HG03280 (cell line): Measurements from ENCODE around the gene TRIM77.
"Not testable (repeated sequence)": the region's sequence is repeated elsewhere in the genome, so short reads cannot be mapped to it uniquely, and the experiment has no call there.

ENCODE experiments used
- ATAC-seq: cut with Tn5 transposase; IDR thresholded peaks from one replicate; pipeline ENCODE4 v1.9.1; 2021; ENCODE audit warnings: mild to moderate bottlenecking, moderate library complexity; ENCODE audit not compliant: unreplicated experiment

Gene TRIM77

DNA sequence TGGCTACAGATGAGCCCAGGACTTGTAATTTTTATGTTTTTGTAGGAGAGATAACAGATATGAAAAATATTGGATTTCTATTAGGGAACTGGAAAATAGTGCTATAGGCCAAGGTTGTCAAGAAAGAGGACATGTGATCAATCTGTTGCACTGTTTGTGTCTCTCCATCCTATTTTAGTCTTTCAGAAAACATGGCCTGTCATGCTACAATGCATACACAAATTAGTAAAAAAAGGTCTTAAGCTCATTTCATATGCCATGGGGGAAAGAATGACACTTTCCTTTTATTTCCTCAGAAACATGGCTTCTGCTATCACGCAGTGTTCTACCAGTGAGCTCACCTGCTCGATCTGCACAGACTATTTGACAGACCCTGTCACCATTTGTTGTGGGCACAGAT, at the start of gene TRIM77:
Gene TRIM77, plus strand, starts transcription at position 301 of the 400 bp plus-strand sequence. Its CDS starts 0 bp downstream, at position 301.
- not testable (repeated sequence) for ATAC-seq

GRCh38 chr11:89667001-89667400, 43.1 kb upstream of the TRIM77 start:
- ATAC-seq, result no peak

DNA sequence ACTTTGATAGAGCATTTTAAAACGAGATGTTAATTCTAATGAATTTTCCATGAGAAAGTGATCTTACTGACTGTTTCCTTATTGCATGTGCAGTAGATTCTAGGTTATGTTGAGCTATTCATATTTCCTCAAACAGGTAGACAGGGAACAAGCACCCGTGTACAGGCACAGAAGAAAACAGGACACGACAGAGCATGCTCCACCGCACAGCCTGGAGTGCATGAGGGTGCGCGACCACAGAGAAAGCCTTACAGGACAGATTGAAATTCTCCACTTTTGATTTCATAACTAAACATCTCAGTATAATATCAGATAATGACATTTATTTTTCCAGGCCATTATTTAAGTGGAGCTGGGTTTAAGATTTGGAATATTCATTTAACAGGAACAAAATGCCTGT, 41.9 kb upstream of the TRIM77 start:
- not testable (repeated sequence) for ATAC-seq

DNA sequence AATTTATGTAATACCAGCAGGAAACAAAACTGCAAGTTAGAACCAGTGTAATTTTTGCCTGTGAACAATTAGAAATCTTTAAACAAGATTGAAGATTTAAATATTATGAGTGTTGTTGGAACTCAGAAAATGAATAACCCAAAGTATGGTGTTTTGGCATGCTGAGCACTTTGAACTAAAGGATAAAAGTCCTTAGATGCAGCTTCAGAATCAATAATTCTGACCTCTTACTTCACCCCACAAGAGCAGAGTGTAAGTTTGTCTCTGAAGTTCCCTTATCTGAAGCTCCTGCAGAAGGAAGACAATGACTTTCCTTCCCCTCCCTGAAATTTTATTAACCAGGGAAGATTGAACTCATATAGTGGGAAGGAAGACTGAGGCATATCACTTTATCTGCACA, 40.5 kb upstream of the TRIM77 start:
- ATAC-seq, result not testable (repeated sequence)

DNA sequence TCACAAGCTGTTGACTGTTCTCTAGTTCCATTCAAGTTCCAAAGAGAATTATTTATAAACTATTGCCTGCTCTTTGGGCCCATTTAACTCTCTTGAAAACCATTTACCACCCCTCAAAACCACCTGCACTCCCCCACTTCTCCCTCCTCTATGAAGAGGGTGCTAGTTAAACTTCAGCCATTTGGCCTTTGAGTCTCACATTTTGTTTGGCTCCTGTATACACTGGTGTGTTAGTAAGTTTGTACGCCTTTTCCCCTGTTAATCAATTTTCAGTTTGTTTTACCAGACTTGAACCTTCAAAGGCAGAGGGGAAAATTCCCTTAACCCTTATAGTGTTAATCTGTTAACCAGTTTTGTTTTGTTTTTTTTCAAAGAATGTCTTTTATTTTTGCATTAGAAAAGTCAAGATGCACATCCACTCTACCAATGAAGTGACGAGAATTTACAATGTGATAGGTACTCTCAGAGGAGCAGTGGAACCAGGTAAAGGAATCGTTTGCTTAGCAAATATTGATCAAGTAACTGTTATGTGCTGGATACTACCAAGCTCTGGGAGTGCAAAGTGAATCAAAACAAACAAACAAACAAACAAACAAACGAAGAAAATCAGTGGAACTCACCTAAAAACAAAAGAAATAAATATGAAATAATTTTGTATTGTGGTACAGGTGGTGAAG, 40.0 kb upstream of the TRIM77 start:
- not testable (repeated sequence) for ATAC-seq

- ATAC-seq, result not testable (repeated sequence)
Measured at GRCh38 chr11:89672547-89672946, 37.6 kb upstream of the TRIM77 start.

- ATAC-seq, result not testable (repeated sequence)
Measured at GRCh38 chr11:89673380-89673779, 36.7 kb upstream of the TRIM77 start.

GRCh38 chr11:89675383-89675782, 34.7 kb upstream of the TRIM77 start:
- ATAC-seq, result not testable (repeated sequence)

GRCh38 chr11:89675948-89676347, 34.2 kb upstream of the TRIM77 start:
- not testable (repeated sequence) for ATAC-seq

- ATAC-seq, result not testable (repeated sequence)
Measured at GRCh38 chr11:89707080-89707479, 3.0 kb upstream of the TRIM77 start.

DNA sequence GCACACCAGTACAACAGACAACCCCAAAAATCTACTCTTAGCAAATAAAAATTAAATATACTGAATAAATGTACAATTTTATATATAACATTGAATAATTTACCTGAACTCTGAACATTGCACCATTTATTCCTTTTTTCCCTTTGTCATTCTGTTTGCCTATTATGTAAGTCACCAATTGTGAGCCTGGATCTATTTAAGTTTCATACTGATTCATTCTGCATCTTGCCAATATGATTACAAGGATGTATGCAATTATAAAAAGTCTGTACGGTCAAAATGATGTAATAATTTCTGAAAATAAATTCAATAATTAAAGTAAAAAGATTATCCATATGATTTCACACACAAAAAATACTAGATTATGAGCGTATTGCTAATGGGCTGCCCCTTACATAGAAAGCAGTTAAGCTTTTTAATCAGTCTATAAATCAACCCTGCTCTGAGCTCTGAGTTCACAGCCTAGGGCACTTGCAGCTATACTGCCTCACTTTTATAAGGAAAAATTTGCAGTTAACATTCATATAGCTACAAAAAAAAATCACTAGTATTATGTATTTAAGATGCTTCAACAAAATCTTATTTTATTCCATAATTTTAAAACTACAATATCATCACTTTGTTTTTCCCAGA, 14.9 kb downstream of the TRIM77 start:
- not testable (repeated sequence) for ATAC-seq

- ATAC-seq, result not testable (repeated sequence)
Measured at GRCh38 chr11:89730215-89730614, 20.1 kb downstream of the TRIM77 start.

DNA sequence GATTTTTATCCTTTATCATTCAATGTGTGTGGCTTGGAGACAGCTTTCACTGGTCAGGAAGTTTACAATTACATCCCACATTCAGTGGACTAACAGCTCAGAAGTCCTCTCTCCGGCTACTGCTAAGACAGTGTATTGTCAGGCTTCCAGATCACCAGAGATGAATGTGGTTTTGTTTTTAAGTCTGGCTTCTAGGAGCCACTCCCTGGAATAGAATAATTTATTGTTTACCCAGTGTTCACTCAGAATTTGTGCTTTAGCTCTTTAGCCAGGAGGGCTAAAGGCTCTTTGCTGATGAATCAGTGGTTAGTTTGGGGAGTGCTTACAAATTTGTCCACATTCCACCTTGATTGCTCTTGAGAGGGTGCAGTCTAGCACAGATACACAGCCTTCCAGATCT, 26.5 kb downstream of the TRIM77 start:
- no peak for ATAC-seq

- ATAC-seq, result no peak
Measured at GRCh38 chr11:89737116-89737515, 27.0 kb downstream of the TRIM77 start.

DNA sequence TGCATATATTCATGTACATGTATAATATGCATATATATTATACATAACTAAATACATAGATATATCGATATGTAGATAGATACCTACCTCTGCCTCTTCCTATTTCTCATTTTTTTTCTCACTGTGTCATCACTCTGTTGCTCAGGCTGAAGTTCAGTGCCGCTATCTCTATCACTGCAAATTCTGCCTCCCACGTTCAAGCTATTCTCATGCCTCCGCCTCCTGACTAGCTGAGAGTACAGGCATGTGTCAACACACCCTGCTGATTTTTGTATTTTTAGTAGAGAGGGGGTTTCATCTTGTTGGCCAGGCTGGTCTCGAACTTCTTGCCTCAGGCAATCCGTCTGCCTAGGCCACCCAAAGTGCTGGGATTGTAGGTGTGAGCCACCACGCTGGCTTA, 31.3 kb downstream of the TRIM77 start:
- not testable (repeated sequence) for ATAC-seq

DNA sequence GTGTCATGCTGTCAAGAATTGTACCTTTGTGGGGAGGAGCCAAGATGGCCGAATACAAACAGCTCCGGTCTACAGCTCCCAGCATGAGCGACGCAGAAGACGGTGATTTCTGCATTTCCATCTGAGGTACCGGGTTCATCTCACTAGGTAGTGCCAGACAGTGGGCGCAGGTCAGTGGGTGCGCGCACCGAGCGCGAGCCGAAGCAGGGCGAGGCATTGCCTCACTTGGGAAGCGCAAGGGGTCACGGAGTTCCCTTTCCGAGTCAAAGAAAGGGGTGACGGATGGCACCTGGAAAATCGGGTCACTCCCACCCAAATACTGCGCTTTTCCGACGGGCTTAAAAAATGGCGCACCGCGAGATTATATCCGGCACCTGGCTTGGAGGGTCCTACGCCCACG, 34.1 kb downstream of the TRIM77 start:
- ATAC-seq, result not testable (repeated sequence)

- ATAC-seq, result not testable (repeated sequence)
Measured at GRCh38 chr11:89750822-89751221, 40.7 kb downstream of the TRIM77 start.
